Measurements from ENCODE around the gene TPCN1. TPM values are rescaled to one million over a fixed set of nuclear protein-coding genes. Genes with fewer than 3 reads are reported as not detected.

TPCN1 gene
- total RNA-seq, 1 donor from 2014 or later, result 39.5 TPM

DNA sequence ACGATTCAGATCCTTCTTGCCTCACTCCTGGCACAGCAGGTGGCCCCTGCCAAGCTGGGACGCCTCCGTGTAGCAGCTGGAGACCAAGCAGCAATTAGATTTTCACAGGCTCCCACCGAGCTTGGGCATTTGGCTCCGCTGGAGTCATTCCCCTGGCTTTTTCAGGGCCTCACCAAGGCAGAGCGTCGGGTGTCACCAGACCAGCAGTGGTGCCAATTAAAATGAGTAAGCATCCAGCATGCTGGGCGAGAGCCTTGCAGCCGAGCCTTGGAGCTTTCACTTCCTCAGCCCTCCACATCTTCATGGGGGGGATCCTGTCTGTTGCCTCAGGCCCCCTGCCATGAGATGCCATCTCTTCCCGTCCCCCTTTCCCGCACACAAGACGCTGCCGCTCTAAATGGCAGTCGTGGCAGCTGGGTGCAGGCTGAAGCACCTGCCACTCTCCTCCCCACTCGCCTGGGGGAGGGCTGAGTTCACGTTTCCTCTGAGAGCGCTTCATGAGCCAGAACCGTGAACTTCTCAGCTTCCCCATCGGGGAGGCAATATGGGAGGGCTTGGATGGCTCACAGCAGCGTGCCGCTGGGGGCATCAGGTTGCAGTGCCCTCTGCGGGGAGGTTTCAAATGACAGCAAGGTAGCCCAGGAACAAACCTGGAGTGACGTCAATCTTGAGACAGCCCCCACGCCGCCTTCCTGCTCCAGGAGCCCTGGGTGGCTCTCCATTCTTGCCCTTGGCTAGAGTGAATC lies 11.7 kb downstream of the TPCN1 start:
- Histone ChIP-seq H3K36me3 (peaks cover 0 to 44% of the 10 kb centered on the region in 2 donors), H3K27me3 (no peaks in the 10 kb centered on the region), H3K9me3 (no peaks in the 10 kb centered on the region), H3K4me3 (no peak overlapping the region), H3K27ac (no peak overlapping the region), H3K4me1 (peaks cover 45% of the 10 kb centered on the region)
- intact Hi-C loops (cut with DNase I), result no loop called here
- peak in 1 of 2 donors; percentile 22 for TF ChIP-seq POLR2AphosphoS5 (IDR thresholded peaks at IDR 0.05; ENCODE audit: insufficient read depth in 1 of 2, low read depth in 1 of 2)
- no peak for TF ChIP-seq POLR2A (IDR thresholded peaks at IDR 0.05)
- DNase-seq (ENCODE audit: extremely low spot score in 2 of 2), result no peak

DNA sequence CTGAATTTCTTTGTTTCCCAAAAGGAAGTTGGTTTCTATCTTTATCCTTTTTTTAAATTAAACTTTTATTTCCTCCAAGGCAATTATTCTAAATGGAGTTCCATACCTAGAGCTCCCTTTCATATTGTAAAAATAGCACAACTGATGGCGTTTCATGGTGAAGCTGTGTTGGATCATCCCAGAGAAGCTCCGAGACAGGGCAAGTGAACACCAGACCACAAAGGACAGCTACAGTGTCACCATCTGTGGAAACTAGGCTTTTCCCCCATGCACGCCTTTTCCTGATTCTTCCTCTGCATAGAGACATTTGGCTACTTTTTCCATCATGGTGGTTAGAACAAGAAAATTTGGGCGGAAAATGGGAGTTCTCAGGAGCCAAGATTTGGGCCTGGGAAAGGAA lies 12.7 kb downstream of the TPCN1 start:
- H3K4me1 ChIP-seq, result peaks cover 54% of the 10 kb centered on the region
- DNase-seq (ENCODE audit: extremely low spot score in 2 of 2), result no peak
- no peak overlapping the region for H3K4me3 ChIP-seq
- TF ChIP-seq POLR2AphosphoS5 (IDR thresholded peaks at IDR 0.05; ENCODE audit: insufficient read depth in 1 of 2, low read depth in 1 of 2) (no peak), POLR2A (IDR thresholded peaks at IDR 0.05) (no peak)
- TF ChIP-seq, protein P1, sequence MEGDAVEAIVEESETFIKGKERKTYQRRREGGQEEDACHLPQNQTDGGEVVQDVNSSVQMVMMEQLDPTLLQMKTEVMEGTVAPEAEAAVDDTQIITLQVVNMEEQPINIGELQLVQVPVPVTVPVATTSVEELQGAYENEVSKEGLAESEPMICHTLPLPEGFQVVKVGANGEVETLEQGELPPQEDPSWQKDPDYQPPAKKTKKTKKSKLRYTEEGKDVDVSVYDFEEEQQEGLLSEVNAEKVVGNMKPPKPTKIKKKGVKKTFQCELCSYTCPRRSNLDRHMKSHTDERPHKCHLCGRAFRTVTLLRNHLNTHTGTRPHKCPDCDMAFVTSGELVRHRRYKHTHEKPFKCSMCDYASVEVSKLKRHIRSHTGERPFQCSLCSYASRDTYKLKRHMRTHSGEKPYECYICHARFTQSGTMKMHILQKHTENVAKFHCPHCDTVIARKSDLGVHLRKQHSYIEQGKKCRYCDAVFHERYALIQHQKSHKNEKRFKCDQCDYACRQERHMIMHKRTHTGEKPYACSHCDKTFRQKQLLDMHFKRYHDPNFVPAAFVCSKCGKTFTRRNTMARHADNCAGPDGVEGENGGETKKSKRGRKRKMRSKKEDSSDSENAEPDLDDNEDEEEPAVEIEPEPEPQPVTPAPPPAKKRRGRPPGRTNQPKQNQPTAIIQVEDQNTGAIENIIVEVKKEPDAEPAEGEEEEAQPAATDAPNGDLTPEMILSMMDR (IDR thresholded peaks at IDR 0.05), result no peak
- H3K9me3 ChIP-seq, result no peaks in the 10 kb centered on the region
- intact Hi-C loops (cut with DNase I), result loop anchor here (1.0 kb wide), 1 partner anchor 31 kb away; no protein-coding TSS in a partner anchor
- peaks cover 0 to 41% of the 10 kb centered on the region in 2 donors for H3K36me3 ChIP-seq
- no peak overlapping the region for H3K27ac ChIP-seq
- no peaks in the 10 kb centered on the region for H3K27me3 ChIP-seq

DNA sequence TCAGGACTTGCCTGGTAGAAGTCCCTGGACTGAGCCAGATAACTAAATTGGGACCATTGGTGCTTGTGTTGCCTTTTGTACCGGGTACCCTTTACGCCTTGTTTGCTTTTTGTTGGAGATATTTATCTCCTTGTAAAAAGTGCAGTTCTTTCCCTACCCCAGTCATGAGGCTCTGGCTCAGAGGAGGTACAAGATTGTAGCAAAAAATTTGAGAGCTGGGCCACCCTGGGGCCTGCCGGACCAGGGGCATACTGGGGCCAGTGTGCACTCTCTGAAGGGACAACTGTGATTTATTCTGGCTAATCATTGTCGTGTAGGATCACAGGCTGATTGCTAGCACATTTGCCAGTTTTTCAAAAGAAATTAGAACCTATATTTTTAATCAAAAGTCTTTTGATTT lies 13.2 kb downstream of the TPCN1 start:
- H3K9me3 ChIP-seq, result no peaks in the 10 kb centered on the region
- H3K4me1 ChIP-seq, result peaks cover 55% of the 10 kb centered on the region
- no peak for TF ChIP-seq POLR2AphosphoS5 (IDR thresholded peaks at IDR 0.05; ENCODE audit: insufficient read depth in 1 of 2, low read depth in 1 of 2)
- TF ChIP-seq, protein P1 (IDR thresholded peaks at IDR 0.05), result no peak
- TF ChIP-seq POLR2A (IDR thresholded peaks at IDR 0.05), result no peak
- H3K36me3 ChIP-seq, result peaks cover 0 to 41% of the 10 kb centered on the region in 2 donors
- intact Hi-C loops (cut with DNase I), result loop anchor here (1.0 kb wide), 1 partner anchor 31 kb away; no protein-coding TSS in a partner anchor
- no peak overlapping the region for H3K27ac ChIP-seq
- DNase-seq (ENCODE audit: extremely low spot score in 2 of 2), result no peak
- no peak overlapping the region for H3K4me3 ChIP-seq
- H3K27me3 ChIP-seq, result no peaks in the 10 kb centered on the region

DNA sequence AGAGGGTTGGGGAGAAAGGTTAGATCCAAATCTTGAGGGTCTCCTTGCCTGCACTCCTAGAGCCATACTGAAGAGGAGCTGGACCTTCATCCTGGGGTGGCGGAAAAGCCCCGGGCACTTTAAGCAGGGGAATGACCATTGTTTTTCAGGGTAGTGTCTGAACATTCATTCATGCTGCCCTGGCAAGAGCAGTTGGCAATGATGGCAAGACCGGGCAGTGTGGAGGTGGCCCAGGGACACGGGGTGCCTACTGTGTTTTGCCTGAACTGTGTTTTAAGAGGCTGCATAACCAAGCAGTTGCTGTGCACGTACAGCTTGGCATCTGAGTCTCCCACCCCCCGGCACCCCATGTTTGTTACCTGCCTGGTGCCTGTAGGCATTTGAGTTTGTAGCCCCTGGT lies 14.7 kb downstream of the TPCN1 start:
- Histone ChIP-seq H3K4me1 (peaks cover 61% of the 10 kb centered on the region), H3K4me3 (no peak overlapping the region), H3K27ac (no peak overlapping the region), H3K36me3 (peaks cover 0 to 34% of the 10 kb centered on the region in 2 donors), H3K9me3 (no peaks in the 10 kb centered on the region), H3K27me3 (no peaks in the 10 kb centered on the region)
- no peak for TF ChIP-seq POLR2A (IDR thresholded peaks at IDR 0.05)
- no peak for TF ChIP-seq POLR2AphosphoS5 (IDR thresholded peaks at IDR 0.05; ENCODE audit: insufficient read depth in 1 of 2, low read depth in 1 of 2)
- TF ChIP-seq, protein P1 (IDR thresholded peaks at IDR 0.05), result no peak
- no peak for DNase-seq (ENCODE audit: extremely low spot score in 2 of 2)
- intact Hi-C loops (cut with DNase I), result no loop called here

DNA sequence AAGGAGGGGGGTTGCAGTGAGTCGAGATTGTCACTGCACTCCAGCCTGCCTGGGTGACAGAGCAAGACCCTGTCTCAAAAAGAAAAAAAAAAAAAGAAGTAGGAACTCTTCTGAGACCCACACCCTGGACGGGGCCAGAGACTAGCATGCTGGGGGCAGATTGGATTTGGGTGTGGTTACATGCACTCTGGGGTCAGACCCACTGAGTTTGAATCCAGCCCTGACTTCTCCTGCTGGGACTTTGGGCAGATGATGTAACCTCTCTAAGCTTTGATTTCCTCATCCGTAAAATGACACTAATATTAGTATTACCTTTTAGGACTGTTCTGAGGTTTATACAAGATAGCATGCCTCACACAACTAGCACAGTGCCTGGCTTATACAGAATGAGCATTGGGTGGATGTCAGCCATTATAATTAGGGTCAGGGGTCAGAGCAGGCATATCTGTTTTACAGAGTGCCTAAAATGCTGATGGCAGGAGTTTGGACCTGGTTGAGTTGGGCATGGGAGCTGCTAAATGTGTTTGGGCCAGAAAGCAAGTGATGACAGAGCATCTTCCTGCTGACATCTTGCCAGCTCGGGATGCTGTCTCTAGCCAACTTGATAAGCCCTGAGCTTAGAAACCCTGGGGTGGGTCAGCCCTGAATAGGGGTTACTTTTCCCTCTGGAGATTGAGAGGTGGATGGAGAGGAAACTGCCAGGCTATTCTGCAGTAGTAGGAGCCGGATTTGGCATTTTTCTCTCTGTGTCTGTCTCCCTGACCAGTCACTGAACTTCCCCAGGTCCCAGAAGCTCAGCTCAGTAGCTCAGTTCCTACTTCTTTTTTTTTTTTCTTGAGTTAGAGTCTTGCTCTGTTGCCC lies 15.5 kb downstream of the TPCN1 start:
- Histone ChIP-seq H3K27ac (no peak overlapping the region), H3K9me3 (no peaks in the 10 kb centered on the region), H3K27me3 (no peaks in the 10 kb centered on the region), H3K4me1 (peaks cover 61% of the 10 kb centered on the region), H3K4me3 (no peak overlapping the region), H3K36me3 (peaks cover 0 to 26% of the 10 kb centered on the region in 2 donors)
- TF ChIP-seq POLR2A (IDR thresholded peaks at IDR 0.05) (no peak), POLR2AphosphoS5 (IDR thresholded peaks at IDR 0.05; ENCODE audit: insufficient read depth in 1 of 2, low read depth in 1 of 2) (no peak)
- TF ChIP-seq, protein P1 (IDR thresholded peaks at IDR 0.05), result no peak
- no peak for DNase-seq (ENCODE audit: extremely low spot score in 2 of 2)
- intact Hi-C loops (cut with DNase I), result no loop called here
